LNCaP clone FGC (cell line): ENCODE results near the gene SMLR1.
"Not testable (repeated sequence)": the region's sequence is repeated elsewhere in the genome, so short reads cannot be mapped to it uniquely, and the experiment has no call there.

Experiments used
- DNase-seq: peaks from one replicate; pipeline ENCODE4 v3.0.0-alpha.2; 2011; ENCODE audit warnings: low read depth
- H3K4me3 ChIP-seq: 2 replicates; pipeline ENCODE4 v1.5.1; 2011; ENCODE audit warnings: mild to moderate bottlenecking, low read depth, low read length, control low read depth
- TF ChIP-seq, protein P1 (sequence below): IDR thresholded peaks from 2 replicates; pipeline ENCODE4 v1.5.1; 2012; ENCODE audit warnings: mild to moderate bottlenecking; ENCODE audit not compliant: control insufficient read depth, insufficient read depth; ENCODE audit errors: extremely low read depth

SMLR1 gene

DNA sequence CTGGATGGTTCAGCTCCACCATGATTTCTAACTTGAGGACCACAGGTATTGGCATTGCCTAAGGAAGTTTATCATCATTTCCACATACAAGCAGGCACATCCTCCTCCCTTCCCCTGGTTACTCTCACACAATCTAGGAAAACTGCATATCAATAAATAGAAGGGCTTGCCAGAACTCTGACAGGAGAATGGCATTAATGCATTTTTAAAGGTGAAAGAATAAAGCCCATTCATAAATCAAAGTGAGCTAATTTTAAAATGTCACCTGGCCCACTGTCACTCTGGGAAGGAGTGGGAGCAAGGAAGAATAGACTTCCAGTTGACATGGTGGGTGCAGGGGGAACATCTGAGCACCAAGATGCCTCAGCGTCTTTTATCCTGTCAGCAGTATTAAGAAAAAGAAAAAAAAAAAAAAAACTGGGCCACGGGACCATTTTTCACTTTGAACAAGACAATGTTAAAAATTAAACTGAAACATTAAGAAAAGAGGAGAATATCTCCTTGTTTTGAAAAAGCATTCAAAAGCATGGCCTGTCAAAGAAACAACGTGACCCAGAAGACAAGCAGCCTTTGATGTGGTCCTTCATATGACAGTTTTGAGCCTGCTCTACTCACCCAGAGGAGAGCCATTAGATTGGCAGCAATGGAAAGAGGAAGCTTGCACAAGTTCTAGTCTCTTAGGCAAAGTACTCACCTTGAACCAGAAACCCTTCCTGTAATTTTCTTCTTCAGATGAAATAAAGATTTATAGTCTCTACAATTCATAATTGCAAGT lies 39.3 kb upstream of the SMLR1 start:
- TF ChIP-seq, protein P1, sequence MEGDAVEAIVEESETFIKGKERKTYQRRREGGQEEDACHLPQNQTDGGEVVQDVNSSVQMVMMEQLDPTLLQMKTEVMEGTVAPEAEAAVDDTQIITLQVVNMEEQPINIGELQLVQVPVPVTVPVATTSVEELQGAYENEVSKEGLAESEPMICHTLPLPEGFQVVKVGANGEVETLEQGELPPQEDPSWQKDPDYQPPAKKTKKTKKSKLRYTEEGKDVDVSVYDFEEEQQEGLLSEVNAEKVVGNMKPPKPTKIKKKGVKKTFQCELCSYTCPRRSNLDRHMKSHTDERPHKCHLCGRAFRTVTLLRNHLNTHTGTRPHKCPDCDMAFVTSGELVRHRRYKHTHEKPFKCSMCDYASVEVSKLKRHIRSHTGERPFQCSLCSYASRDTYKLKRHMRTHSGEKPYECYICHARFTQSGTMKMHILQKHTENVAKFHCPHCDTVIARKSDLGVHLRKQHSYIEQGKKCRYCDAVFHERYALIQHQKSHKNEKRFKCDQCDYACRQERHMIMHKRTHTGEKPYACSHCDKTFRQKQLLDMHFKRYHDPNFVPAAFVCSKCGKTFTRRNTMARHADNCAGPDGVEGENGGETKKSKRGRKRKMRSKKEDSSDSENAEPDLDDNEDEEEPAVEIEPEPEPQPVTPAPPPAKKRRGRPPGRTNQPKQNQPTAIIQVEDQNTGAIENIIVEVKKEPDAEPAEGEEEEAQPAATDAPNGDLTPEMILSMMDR: no peak
- DNase-seq: no peak
- H3K4me3 ChIP-seq: no peak overlapping the region

DNA sequence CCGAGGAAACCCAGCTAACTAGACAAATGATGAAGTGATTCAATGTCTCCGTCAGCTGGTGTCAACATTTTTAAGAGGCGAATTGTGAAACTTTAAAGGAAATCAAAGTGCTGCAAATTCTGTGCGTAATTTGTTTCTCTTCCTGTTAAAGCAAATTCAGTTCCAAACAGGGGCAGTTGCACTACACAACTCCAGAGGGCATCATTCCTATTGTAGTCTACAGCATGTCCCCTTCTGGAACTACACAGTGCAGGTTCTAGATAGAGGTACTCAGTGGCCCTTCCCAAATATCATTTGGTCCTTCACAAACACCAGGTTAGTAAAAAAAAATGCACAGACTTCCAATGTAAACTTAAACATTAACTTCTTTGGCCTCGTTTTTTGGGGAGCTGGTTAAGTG lies 38.3 kb upstream of the SMLR1 start:
- TF ChIP-seq, protein P1: no peak
- DNase-seq: no peak
- no peak overlapping the region for H3K4me3 ChIP-seq

DNA sequence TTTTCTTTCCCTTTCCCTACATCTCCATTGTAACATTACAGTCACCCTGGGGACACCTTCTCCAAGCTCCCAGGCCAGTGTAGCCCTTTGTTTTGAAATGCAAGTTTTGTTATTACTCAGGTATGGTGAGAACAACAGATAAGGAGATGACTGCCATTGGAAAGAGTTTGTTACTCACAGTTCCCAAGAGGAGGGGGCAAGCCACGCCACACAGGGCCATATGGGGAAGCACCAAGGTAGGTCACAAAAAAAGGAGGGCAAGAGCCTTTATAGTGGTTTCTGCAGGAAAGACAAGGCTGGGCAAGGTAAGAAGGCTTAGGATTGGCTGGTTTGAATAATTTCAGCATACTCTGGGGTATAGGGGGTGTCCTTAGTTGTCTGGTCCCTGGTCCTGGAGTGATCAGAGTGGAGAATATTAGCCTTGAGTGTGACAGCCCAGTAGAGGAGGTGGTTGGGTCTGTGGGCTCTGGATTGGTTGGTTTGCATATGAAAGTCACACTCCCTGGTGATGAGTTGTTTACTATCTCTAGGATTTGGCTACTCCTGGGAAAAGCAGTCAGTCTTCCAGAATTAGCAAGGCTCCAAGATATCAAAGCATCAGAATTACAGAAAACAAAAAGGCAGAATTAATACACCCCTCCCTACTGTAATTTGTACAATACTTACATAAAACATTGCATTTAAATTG lies 33.1 kb upstream of the SMLR1 start:
- TF ChIP-seq, protein P1: no peak
- DNase-seq: no peak
- H3K4me3 ChIP-seq: no peak overlapping the region

DNA sequence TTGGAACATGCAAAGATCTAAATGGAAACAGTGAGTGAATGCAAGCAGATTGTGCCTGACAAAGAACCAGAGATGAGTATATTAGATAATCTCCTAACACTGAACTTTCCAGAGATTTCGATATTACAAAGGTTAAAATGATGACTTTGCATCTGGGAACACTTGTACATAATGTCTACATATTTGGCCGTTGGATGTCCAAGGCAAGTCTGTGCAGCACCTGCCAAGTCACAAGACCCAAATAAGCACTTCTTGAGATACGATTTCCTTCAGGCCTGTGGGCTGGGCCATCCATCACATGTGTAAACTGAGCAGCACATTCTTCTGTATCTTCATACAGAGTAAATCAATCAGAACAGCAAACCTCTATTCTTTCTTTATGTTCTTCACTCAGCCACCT lies 32.5 kb upstream of the SMLR1 start:
- TF ChIP-seq, protein P1: no peak
- peak; percentile 60 for DNase-seq
- no peak overlapping the region for H3K4me3 ChIP-seq

GRCh38 chr6:130796313-130796905 lies 30.8 kb upstream of the SMLR1 start:
- TF ChIP-seq, protein P1: no peak
- no peak overlapping the region for H3K4me3 ChIP-seq
- peak; percentile 91 for DNase-seq

GRCh38 chr6:130797061-130797460 lies 30.1 kb upstream of the SMLR1 start:
- no peak for DNase-seq
- TF ChIP-seq, protein P1: no peak
- no peak overlapping the region for H3K4me3 ChIP-seq

DNA sequence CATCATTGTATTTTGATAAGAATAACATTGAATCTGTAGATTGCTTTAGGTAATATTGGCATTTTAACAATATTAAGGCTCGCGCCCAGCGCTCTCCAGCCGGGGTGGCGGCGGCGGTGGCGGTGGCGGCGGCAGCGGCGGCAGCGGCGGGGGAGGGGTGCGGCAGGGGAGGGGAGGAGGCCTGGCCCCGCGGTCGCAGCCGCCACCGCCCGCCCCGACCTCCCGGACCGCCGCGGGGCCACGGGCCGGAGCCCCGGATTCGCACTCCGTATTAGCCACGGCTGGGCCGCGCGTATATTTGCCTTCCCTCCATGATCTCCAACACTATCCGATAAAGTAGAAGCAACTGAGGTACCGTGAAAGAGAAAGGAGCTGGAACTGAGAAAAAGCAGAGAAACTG lies 25.8 kb upstream of the SMLR1 start:
- not testable (repeated sequence) for DNase-seq, H3K4me3 ChIP-seq
